HG03139 (cell line): Measurements from ENCODE around the gene MTMR10.

Experiments
- ATAC-seq: cut with Tn5 transposase; IDR thresholded peaks from one replicate; pipeline ENCODE4 v1.9.1; 2021; ENCODE audit not compliant: unreplicated experiment

MTMR10 gene

GRCh38 chr15:30922480-30923311 lies 68.7 kb downstream of the MTMR10 start:
- no peak for ATAC-seq

GRCh38 chr15:30921781-30922479 lies 69.5 kb downstream of the MTMR10 start:
- no peak for ATAC-seq

GRCh38 chr15:30921106-30921505 lies 70.3 kb downstream of the MTMR10 start:
- ATAC-seq: no peak

GRCh38 chr15:30919877-30920550 lies 71.4 kb downstream of the MTMR10 start:
- no peak for ATAC-seq

GRCh38 chr15:30918366-30918765 lies 73.1 kb downstream of the MTMR10 start:
- ATAC-seq: no peak

- ATAC-seq: no peak
These were observed 73.8 kb downstream of the MTMR10 start for GRCh38 chr15:30917675-30918074.

- ATAC-seq: no peak
These were observed 74.4 kb downstream of the MTMR10 start for GRCh38 chr15:30917013-30917412.

GRCh38 chr15:30913761-30914160 lies 77.7 kb downstream of the MTMR10 start:
- ATAC-seq: no peak

- ATAC-seq: no peak
These were observed 85.1 kb downstream of the MTMR10 start for GRCh38 chr15:30906366-30906765.

GRCh38 chr15:30905821-30906220 lies 85.6 kb downstream of the MTMR10 start:
- ATAC-seq: no peak

GRCh38 chr15:30904812-30905211 lies 86.6 kb downstream of the MTMR10 start:
- ATAC-seq: no peak

GRCh38 chr15:30903497-30904187 lies 87.8 kb downstream of the MTMR10 start, which contains the start of gene FAN1:
Gene FAN1 (plus strand): TSS chr15:30903915. CDS start chr15:30904664, 749 bp downstream.
- peak; percentile 78 for ATAC-seq

GRCh38 chr15:30901889-30902288 lies 89.5 kb downstream of the MTMR10 start:
- no peak for ATAC-seq

GRCh38 chr15:30896211-30896606 lies 95.2 kb downstream of the MTMR10 start:
- no peak for ATAC-seq

GRCh38 chr15:30895461-30896210 lies 95.8 kb downstream of the MTMR10 start:
- ATAC-seq: no peak

- ATAC-seq: no peak
These were observed 102.2 kb downstream of the MTMR10 start for GRCh38 chr15:30889196-30889595.
